Bronchial epithelial cell (primary cell): ENCODE data around the gene PRRT2. TPM values are rescaled to one million over a fixed set of nuclear protein-coding genes. Genes with fewer than 3 reads are reported as not detected.

Experiments
- DNase-seq: peaks from one replicate; pipeline ENCODE4 v3.0.0-alpha.2; 2010; ENCODE audit warnings: low read depth
- FAIRE-seq: peaks from 2 replicates; lab custom pipeline; 2011; peaks lifted over from hg19 to GRCh38; lab: Jason Lieb, UNC
- H3K27me3 ChIP-seq: 2 replicates; pipeline ENCODE4 v1.5.1; 2011; ENCODE audit warnings: low read length; ENCODE audit not compliant: control insufficient read depth, insufficient read depth
- H3K36me3 ChIP-seq: 2 replicates; pipeline ENCODE4 v1.5.1; 2011; ENCODE audit warnings: low read length; ENCODE audit not compliant: control insufficient read depth, insufficient read depth
- H3K4me3 ChIP-seq: 2 replicates; pipeline ENCODE4 v1.5.1; 2011; ENCODE audit warnings: mild to moderate bottlenecking, low read depth, low read length, control low read depth
- total RNA-seq: library from RNA; depleted of rRNA; stranded (reverse); fragments of >200 nt; gene quantifications from 2 replicates; pipeline ENCODE4 v1.2.1, GENCODE V29; 2014
- TF ChIP-seq, protein P1 (sequence below): IDR thresholded peaks from 2 replicates; pipeline ENCODE4 v1.5.1; 2011; ENCODE audit warnings: mild to moderate bottlenecking, moderate library complexity, low read length, control low read depth, inconsistent platforms; ENCODE audit not compliant: insufficient read depth, severe bottlenecking

The PRRT2 gene
- total RNA-seq, 1 donor from 2014 or later = not detected

DNA sequence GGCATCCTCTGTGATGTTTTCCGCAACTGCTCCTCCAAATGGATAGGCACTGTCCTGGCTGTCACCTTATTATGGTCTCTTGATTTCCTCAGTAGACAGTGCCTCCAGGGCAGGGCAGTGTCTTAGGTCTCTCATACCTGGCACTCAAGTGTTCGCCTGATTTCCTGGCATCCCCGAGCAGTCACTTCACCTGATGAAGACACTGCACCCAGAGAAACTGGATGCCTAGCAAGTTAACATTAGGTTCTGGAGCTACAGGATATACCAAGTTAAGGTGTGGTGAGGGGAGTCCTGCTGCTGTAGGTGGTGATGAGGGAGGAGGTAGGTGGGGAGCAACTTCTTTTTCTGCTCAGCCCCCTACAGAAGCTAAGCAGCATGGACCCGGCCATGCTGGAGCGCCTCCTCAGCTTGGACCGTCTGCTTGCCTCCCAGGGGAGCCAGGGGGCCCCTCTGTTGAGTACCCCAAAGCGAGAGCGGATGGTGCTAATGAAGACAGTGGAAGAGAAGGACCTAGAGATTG is 9.5 kb upstream of the PRRT2 start:
- no peak for DNase-seq
- no peak overlapping the region for H3K4me3 ChIP-seq
- peaks cover 16% of the 10 kb centered on the region for H3K36me3 ChIP-seq
- FAIRE-seq = no peak
- H3K27me3 ChIP-seq = no peaks in the 10 kb centered on the region
- TF ChIP-seq, protein P1, sequence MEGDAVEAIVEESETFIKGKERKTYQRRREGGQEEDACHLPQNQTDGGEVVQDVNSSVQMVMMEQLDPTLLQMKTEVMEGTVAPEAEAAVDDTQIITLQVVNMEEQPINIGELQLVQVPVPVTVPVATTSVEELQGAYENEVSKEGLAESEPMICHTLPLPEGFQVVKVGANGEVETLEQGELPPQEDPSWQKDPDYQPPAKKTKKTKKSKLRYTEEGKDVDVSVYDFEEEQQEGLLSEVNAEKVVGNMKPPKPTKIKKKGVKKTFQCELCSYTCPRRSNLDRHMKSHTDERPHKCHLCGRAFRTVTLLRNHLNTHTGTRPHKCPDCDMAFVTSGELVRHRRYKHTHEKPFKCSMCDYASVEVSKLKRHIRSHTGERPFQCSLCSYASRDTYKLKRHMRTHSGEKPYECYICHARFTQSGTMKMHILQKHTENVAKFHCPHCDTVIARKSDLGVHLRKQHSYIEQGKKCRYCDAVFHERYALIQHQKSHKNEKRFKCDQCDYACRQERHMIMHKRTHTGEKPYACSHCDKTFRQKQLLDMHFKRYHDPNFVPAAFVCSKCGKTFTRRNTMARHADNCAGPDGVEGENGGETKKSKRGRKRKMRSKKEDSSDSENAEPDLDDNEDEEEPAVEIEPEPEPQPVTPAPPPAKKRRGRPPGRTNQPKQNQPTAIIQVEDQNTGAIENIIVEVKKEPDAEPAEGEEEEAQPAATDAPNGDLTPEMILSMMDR = no peak

DNA sequence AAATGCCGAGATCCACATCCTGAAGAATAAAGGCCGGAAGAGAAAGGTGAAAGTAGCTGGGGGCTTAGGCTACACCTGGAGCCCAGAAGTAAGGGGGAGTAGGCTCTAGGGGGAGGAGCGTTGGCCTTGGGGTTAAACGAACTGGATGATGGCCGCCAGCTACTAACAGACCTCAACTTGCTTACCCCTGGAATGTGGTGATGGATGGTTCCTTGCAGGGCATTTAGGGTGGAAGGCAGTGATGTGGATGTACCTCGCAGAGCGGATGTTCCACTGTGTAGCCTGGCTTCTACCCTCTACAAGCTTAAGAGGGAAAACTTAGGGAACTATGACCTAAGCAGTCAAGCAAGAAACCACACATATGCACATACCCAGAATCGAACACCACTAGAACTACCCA is 8.0 kb upstream of the PRRT2 start:
- peaks cover 12% of the 10 kb centered on the region for H3K36me3 ChIP-seq
- TF ChIP-seq, protein P1 = no peak
- DNase-seq (no peak), FAIRE-seq (no peak)
- H3K27me3 ChIP-seq = no peaks in the 10 kb centered on the region
- no peak overlapping the region for H3K4me3 ChIP-seq

DNA sequence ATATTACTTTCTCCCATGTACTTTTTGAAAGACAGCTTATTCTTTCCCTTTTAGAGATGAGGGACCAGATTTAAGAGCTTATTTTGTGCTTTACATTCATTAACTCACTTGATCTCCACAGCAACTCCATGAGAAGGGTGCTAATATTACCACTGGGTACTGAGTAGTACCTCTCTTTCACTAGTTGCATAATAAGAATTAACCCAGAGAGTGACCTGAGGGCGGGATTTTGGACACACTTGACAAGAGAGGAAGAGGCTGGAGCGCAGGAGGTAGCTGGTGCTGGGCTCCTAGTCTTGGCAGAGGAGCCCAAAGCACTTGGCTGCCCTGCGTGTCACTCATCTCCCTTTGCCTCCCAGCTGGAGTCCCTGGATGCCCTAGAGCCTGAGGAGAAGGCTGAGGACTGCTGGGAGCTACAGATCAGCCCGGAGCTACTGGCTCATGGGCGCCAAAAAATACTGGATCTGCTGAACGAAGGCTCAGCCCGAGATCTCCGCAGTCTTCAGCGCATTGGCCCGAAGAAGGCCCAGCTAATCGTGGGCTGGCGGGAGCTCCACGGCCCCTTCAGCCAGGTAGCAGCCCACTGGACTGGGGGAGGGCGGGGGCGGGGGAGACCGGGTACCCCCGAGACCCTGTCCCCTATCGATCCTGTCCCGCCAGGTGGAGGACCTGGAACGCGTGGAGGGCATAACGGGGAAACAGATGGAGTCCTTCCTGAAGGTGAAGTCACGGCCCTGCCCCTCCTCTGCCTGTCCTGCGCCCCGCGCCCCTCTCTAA is 7.3 kb upstream of the PRRT2 start:
- no peaks in the 10 kb centered on the region for H3K27me3 ChIP-seq
- DNase-seq = no peak
- no peak for FAIRE-seq
- peak overlapping the region; percentile 64 for H3K4me3 ChIP-seq
- TF ChIP-seq, protein P1 = no peak
- peaks cover 11% of the 10 kb centered on the region for H3K36me3 ChIP-seq

GRCh38 chr16:29805232-29806098 is 6.5 kb upstream of the PRRT2 start:
- peak; percentile 86 for DNase-seq
- Histone ChIP-seq H3K4me3 (peak overlapping the region; percentile 64), H3K36me3 (peaks cover 14% of the 10 kb centered on the region), H3K27me3 (no peaks in the 10 kb centered on the region)
- FAIRE-seq = no peak
- TF ChIP-seq, protein P1 = no peak

DNA sequence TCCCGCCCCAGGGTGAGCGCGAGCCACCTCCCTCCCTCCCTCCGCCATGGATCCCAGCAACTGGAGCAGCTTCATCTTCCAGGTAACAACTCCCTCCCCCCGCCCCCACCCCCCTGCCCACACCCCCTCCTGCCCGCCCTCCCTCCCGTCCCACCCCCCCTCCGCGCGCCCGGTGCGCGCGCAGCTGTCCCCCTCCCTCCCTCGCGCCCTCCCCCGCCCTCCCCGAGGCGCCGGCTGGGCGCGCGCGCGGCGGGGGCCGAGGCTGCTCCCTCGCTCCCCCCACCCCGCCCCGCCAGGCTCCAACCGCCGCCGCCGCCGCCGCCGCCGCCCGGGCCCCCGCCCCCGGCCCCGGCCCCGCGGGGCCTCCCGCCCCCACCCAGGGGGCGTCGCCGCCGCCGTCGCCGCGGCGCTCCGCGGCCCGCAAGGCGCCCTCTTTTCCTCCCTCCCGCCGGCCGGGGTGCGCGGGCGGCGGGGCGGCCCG is 5.9 kb upstream of the PRRT2 start, which contains the start of gene MAZ:
TSS of gene MAZ (plus strand) at position 431 of the 481 bp plus-strand sequence. CDS start 173 bp downstream, outside the sequence.
- FAIRE-seq = no peak
- TF ChIP-seq, protein P1 = no peak
- DNase-seq = peak; percentile 72
- Histone ChIP-seq H3K36me3 (peaks cover 13% of the 10 kb centered on the region), H3K4me3 (peak within 1 kb of the TSS; percentile 64), H3K27me3 (no peaks in the 10 kb centered on the region)
